ENCODE data around the gene CHRNA3.

DNA sequence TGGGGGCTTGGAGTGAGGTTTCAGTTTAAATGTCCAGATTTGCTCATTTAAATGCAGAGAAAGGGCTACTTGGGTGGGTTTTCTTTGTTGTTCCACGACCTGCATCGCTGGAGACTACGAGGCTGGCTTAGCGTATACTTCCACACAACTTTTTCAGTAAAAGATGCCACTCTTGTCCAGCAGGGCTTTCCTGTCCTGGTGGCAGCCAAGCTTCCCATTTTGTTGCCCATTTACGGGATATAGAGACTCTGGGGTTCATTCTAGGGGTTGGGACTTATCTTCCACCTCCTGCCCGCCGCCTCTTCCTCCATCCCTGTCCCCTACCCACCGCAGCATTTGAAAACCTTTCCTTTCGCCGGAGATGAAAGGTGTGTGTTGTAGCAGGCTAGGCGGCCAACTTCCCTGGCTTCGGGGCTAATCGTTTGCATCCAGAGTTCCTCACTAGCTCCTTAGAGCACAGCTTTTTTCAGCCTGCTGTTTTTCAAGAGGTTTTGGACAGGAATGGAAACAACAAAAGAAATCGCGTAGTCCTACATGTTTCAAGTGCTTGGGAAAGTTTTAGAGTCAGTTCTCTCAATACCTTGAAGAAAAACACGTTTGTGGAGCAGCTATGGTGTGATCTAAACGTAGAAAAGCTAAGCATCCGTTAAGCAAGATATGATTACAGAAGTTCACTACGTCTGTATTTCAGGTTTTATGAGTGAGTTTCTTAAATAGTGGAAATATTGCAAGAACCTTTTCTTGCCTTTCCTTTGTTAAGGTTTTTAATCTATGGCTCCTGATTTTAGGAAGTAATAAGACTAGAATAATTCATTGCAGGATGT is 54.6 kb downstream of the CHRNA3 start:
- TF ChIP-seq POLR2AphosphoS5 (IDR thresholded peaks at IDR 0.05) (no peak), POLR2A (IDR thresholded peaks at IDR 0.05) (no peak)
- TF ChIP-seq, protein P1, sequence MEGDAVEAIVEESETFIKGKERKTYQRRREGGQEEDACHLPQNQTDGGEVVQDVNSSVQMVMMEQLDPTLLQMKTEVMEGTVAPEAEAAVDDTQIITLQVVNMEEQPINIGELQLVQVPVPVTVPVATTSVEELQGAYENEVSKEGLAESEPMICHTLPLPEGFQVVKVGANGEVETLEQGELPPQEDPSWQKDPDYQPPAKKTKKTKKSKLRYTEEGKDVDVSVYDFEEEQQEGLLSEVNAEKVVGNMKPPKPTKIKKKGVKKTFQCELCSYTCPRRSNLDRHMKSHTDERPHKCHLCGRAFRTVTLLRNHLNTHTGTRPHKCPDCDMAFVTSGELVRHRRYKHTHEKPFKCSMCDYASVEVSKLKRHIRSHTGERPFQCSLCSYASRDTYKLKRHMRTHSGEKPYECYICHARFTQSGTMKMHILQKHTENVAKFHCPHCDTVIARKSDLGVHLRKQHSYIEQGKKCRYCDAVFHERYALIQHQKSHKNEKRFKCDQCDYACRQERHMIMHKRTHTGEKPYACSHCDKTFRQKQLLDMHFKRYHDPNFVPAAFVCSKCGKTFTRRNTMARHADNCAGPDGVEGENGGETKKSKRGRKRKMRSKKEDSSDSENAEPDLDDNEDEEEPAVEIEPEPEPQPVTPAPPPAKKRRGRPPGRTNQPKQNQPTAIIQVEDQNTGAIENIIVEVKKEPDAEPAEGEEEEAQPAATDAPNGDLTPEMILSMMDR (IDR thresholded peaks at IDR 0.05), result peak; percentile 2 to 43 (median 24)

All from transverse colon (tissue), 4 donors.